ENCODE results near the gene C4BPA. TPM values are rescaled to one million over a fixed set of nuclear protein-coding genes. Genes with fewer than 3 reads are reported as not detected.

The C4BPA gene
- 1 to 10 TPM in 1 of 3 donors, under 1 TPM in 2; 0.34 to 1.5 (median 0.82) TPM for polyA plus RNA-seq

DNA sequence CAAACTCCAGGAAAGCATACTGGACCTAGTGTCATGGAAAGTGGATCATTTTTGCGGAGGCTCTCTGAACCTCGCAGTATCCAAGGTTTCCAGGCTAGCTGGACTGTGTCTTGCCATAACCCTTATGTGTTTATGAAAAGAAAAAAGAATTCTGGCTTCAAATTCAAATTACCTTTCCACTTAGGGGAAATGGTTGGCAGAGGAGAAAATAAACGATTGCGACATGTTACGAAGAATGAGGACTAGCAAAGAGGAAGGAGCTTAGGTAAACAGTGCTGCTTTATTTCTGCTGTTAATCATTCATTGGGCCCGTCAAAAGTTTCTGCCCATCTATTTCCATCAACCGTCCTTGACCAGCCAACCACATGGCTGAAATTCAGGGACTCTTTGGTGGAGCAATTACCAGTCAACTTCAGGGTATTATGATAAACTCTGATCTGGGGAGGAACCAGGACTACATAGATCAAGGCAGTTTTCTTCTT lies at the start of gene C4BPA:
C4BPA (plus strand) TSS at position 342 of the 482 bp plus-strand sequence. CDS start 8,793 bp downstream, outside the sequence.
- H3K27ac ChIP-seq (ENCODE audit: low read depth, low read length) = no peak within 1 kb of the TSS
- WGBS, 3 donors = 42 to 61% (median 53%) methylated on average over 7 of the region's 7 CpGs

DNA sequence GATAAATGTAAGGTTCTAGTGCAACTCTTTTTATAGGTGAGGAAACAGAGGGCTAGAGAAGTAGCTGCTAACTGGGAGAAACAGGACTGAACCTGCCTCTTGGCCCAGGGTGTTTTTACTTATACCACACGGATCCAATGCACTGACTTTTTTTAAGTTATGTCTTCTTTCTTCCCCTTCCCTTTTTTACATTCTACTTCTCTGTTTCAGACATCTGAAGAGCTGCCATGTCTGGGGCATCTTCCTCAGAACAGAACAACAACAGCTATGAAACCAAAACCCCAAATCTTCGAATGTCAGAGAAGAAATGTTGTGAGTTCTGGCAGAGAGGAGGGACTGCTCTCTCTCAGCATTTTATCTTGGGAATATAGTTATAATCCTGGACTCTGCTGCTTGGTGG lies 49.5 kb upstream of the C4BPA start:
- 33 to 82% (median 36%) methylated on average over 2 of the region's 2 CpGs for WGBS, 3 donors
- H3K27ac ChIP-seq (ENCODE audit: low read depth, low read length) = no peak overlapping the region

DNA sequence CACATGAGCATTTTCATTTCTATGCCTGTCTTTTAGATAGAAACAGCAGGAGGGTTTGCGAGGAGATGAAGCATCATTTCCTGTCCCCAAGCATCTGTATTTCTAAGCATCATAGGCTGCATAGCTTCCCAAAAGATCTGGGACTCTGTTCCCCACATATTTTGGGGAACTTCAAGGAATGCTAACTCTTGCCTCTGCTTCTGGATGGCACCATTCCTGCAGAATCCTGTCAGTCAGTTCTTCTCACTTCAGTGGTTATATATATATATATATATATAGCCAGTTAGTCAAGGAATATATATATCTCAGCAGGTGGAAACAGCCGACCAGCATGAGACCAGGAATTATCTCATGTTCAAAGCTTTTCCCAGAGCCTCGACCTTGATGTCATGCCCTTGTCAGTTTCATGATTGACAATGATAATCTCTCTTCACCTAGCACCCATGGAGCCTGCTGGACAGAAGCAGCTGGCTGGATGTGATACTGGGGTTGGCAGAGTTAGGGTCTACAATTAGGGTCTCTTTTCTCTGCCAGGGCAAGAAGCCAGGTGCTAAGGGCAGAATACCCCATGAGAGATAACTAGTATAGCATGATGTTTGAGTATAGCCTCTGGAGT lies 48.5 kb upstream of the C4BPA start:
- 56 to 79% (median 71%) methylated on average over 3 of the region's 3 CpGs for WGBS, 3 donors
- no peak overlapping the region for H3K27ac ChIP-seq (ENCODE audit: low read depth, low read length)

DNA sequence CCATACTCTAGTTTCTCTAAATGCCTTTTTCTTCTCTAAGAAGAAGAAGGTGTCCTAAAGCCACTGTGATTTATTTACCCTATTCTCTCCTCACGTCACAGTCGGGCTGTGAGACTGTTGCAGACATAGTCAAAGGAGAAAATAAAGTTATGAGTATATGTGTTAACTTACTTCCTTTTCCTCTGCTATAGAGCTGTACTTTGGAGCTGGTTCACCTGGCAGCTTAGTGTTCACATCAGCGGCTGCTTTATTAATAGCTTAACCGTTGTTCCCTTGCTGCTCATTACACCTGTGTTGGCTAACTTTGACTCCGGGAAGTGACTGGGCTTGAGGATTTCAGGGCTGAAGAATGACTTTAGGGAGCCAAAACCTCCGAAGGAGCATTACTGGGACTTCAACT lies 47.4 kb upstream of the C4BPA start:
- WGBS, 3 donors = 74 to 89% (median 88%) methylated on average over 6 of the region's 6 CpGs
- H3K27ac ChIP-seq (ENCODE audit: low read depth, low read length) = no peak overlapping the region

DNA sequence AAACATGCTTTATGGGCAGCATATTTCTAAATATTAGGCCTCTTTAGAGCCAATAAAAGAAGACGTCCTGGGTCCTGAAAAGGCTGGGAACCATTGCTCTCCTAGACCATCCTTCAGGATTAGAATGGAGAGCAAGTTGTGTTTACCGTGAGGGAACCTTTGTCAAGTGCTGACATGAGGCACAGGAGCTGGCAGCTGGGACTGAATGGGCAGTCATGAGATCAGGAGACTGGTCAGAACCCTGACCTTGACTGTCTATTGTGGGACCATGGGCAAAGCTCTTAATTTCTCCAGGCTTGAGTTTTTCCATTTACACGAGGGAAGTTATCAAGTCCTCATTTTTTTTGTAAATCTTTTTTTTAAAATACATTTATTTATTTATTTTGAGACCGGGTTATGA lies 45.8 kb upstream of the C4BPA start:
- H3K27ac ChIP-seq (ENCODE audit: low read depth, low read length) = no peak overlapping the region
- WGBS, 3 donors = 79 to 89% (median 88%) methylated on average over 4 of the region's 4 CpGs

DNA sequence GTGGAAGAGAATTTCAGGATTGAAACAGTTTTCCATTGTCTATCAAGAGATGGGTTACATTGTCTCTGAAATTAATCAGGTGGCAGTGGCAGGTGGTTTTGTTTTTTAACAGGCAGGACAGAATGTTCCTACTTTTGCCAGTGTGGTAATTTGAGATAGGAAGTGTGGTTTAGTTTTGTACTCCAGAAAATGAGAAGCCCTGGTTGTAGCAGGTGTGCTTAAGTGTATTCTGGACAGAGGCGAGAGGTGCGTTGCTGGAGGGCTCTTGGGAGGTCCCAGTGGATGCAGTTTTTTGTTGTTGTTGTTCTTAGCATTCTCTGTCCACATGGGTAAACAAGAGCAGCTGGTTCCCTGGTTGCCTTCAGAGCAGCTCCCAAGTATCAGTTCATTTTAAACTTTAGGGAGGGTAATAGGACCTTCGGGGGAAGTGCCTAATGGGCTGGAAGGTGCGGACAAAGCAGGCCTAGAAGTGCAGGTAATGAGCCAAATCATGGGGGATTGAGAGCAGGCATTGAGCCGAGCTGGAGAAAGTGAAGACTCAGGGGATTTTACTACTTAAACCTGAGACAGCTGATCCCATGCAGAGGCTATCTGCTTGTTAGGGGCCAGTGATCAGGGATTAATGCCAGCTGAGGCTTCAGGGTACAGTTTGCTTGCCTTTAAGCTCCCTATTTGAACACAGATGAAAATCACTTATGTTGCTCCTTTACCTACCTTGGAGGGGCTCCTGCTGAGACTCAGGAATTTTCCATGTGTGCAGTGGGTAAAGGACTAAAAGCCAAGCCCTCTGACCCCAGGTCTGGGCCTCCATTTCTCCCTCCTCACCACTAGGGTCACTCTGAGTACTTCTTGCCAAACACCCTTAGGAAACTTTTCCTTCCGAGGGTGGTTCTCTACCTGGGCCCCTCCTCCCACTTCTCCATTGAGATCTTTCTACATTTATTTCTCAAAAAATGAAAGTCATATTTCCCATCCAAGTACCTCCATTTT lies 44.9 kb upstream of the C4BPA start:
- no peak overlapping the region for H3K27ac ChIP-seq (ENCODE audit: low read depth, low read length)
- WGBS, 3 donors = 69 to 88% (median 74%) methylated on average over 6 of the region's 6 CpGs

DNA sequence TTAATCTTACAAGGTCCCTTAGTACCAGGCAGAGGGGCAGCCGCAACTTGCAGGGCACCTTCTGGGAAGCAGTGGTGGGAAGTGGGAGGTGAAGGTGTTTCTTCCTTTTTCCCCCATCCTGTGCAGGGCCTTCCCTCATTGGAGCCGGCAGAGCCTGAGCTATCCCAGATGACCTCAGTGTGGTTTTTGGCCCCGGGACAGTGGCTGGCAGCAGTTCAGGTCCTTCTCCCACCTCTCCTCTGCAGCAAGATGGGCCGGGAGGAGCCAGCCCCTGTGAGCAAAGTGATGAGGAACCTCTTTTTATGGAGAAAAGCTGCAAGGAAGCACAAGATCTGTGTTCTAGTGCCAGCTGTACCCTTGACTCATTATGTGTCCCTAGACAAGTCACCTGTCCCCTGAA lies 44.2 kb upstream of the C4BPA start:
- WGBS, 3 donors = 34 to 75% (median 48%) methylated on average over 4 of the region's 4 CpGs
- H3K27ac ChIP-seq (ENCODE audit: low read depth, low read length) = no peak overlapping the region

DNA sequence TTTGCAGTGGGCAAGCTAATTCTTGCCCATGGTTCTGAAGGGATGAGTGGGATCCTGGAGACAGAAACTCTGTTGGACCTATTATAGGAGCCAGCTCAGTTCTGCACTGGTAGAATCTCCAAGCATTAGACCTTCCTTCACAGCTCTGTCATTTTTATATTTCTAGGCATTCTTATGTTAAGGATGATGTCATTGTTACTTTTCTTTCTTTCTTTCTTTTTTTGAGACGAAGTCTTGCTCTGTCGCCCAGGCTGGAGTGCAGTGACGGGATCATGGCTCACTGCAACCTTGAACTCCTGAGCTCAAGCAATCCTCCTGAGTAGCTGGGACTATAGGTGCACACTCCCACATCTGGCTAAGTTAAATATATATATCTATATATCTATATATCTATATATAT lies 43.4 kb upstream of the C4BPA start:
- WGBS, 3 donors = 81 to 93% (median 86%) methylated on average over 3 of the region's 3 CpGs

DNA sequence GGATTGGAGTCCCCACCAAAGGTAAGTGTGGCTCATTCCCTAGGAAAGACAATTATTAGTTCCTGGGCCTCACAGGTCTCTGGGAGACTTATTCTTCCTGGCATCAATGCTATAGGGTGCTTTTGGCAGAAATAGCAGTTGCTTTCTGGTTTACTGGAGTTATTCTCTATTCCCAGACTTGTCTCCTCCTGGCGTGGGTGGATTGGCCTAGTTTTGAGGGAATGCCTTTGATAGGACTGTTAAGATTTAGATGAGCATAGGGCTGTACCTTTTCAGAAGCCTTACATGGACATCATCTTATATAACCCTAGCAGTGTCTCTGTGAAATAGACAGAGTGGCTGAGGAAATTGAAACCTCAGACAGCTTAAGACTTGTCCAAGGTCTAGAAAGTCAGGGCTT lies 42.0 kb upstream of the C4BPA start:
- WGBS, 3 donors = 84 to 95% (median 92%) methylated on average over 1 of the region's 1 CpG
- no peak overlapping the region for H3K27ac ChIP-seq (ENCODE audit: low read depth, low read length)

More for the DNA sequence above, 43.4 kb upstream of the C4BPA start:
- H3K27ac ChIP-seq (ENCODE audit: low read depth, low read length) = no peak overlapping the region

DNA sequence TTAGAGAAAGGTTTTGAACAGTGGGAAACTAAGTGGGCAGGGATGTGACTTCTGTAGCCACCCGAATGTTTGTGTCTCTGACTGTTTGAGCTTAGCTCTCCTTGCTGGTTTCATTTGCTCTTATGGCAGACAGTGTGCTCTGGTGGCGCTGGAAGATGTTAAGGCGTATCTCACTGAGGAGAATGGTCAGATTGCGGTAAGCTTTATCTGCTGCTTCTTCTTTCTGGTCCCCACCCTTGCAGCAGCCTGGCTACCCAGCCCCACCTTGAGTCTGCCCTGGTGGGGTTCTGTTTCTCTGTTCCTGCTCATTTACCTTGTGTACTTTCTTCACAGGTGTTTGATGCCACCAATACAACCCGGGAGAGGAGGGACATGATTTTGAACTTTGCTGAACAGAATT lies 41.0 kb upstream of the C4BPA start:
- 94% methylated on average over 5 of the region's 5 CpGs for whole genome bisulfite sequencing, 3 donors

DNA sequence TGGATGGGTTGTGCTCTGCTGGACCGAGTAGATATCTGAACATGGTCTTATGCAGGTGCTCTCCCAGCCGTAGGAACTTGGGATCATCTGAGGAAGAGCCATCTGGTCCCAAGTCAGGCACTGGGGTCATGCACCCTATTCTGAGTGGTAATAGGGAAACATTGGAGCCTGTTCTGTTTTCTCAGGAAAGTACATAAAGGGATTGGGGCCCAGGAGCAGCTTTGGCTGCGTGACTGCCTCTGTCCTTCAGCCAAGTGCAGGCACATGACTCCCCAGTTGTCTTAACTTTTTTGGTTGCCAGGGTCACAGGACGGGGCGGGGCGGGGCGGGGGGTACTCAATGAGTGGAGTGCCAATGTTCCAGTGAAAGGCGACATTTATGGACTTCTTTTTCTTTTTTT lies 39.5 kb upstream of the C4BPA start:
- no peak overlapping the region for H3K27ac ChIP-seq (ENCODE audit: low read depth, low read length)
- 63 to 92% (median 90%) methylated on average over 8 of the region's 8 CpGs for WGBS, 3 donors

More for the DNA sequence above, 41.0 kb upstream of the C4BPA start:
- H3K27ac ChIP-seq (ENCODE audit: low read depth, low read length) = no peak overlapping the region

DNA sequence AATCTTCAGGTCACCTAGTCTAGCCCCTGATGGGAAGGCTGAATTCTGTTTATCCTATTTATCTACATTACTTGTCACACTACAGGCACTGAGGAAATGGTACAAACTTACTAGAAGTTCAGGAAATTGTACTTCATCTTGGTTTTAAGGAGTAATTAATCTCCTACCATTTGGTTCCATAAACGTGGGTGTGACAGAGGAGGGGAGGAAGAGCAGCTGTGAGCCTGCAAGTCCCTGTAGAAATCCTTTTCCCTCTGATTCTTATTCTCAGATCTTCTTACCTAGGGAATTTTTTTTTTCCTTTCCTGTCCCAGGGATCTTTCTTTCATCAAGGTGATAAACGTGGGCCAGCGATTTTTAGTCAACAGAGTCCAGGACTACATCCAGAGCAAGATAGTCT lies 36.8 kb upstream of the C4BPA start:
- no peak overlapping the region for H3K27ac ChIP-seq (ENCODE audit: low read depth, low read length)
- 46 to 51% (median 51%) methylated on average over 3 of the region's 3 CpGs for WGBS, 3 donors

DNA sequence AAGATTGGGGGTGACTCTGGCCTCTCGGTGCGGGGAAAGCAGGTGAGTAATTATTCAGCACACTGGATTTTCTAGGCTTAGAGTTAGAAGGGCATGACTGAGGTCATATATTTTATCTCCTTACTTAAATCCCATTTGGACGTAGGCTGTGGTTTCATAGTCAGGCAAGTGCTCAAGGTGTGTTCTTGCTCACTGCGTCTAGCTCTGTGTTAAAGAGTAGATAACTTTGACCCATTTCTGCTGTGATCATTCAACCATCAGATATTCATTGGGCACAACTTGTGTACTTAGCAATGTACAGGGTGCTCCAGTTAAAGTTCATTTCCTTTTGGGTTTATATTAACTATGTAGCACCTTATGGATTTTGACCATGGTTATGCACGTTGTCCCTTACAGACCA lies 36.4 kb upstream of the C4BPA start:
- no peak overlapping the region for H3K27ac ChIP-seq (ENCODE audit: low read depth, low read length)
- 76 to 81% (median 77%) methylated on average over 5 of the region's 5 CpGs for WGBS, 3 donors

DNA sequence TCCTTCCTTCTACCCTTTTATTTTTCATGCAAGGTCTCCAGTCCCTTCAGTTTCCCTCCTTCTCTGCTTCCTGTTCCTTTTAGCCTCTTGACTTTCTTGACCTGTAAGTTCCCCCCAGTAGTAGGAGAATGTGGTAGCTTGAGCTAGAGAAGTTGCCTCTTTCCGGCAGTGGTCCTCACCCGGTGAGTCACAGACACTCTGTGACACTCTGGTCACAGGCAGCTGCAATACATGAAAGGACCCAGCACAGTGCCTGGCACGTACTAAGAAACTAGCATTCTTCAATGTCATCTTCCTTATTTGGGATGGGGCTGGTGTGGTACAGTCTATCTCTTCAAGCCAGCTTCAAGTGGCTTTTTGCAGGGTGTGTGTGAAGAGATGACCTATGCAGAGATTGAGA lies 35.0 kb upstream of the C4BPA start:
- no peak overlapping the region for H3K27ac ChIP-seq (ENCODE audit: low read depth, low read length)
- 55 to 90% (median 68%) methylated on average over 3 of the region's 3 CpGs for WGBS, 3 donors

DNA sequence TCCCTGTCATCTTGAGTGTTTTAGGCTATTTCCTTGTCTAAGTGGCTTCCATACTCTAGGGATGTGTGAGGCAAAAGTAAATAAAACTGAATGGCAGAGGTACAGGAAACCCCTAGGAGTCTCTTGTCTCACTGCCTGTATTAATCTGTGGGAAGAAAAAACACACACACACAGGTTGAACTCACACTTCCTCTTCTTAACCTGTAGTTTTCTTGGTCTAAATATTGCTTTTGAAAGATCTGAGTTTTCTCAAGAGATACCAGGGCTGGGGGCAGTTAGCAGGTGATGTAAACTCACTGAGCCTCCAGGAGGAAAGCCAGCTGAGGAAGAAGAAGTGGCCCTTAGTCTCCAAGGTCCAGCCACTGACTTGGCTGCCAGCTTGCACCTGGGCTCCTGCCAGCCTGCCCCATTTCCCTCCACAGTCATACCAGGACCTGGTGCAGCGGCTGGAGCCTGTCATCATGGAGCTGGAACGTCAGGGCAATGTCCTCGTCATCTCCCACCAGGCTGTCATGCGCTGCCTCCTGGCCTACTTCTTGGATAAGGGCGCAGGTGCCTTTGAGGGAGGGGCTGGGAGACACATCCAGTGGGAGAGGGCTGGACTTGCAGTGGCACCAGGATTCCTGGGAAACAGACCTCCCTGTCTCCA lies 34.1 kb upstream of the C4BPA start:
- no peak overlapping the region for H3K27ac ChIP-seq (ENCODE audit: low read depth, low read length)
- whole genome bisulfite sequencing, 3 donors = 86 to 94% (median 86%) methylated on average over 5 of the region's 5 CpGs

DNA sequence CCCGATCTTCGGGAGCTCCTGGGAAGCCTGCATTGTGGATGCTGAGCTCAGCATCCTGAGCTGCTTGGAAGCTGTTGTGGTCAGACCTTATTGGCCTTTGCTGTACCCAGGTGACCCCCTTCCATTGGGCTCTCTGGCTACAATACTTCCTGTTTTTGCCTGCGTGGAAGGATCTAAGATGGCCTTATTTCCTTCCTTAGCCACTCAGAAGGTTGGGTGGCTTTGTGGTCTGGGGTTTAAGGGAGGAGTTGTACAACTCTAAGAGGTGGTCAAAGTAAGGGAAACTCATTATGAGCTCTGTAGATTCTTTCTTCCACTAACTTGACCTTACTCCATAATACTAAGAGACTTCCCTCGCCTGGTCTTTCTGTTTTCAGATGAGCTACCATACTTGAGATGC lies 33.2 kb upstream of the C4BPA start:
- 66 to 85% (median 74%) methylated on average over 4 of the region's 4 CpGs for WGBS, 3 donors

DNA sequence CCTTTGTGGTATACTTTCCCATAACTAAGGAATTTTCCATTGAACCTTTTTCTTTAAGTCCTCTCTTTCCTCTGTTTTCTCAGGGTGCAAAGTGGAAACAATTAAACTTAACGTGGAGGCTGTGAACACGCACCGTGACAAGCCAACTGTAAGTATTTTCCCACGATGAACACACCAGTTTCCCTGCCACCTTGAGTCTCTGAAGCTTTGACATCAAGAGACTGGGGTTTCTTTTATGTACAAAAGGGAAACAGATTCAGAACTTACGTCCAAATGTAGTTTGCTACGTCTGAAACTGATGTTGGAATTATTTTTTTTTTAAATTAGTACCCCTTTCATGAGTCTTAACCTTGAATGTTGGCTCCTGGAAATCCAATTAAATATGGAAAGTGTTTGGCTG lies 32.6 kb upstream of the C4BPA start:
- WGBS, 3 donors = 87 to 91% (median 88%) methylated on average over 6 of the region's 6 CpGs
- H3K27ac ChIP-seq (ENCODE audit: low read depth, low read length) = no peak overlapping the region

More for the DNA sequence above, 33.2 kb upstream of the C4BPA start:
- no peak overlapping the region for H3K27ac ChIP-seq (ENCODE audit: low read depth, low read length)

DNA sequence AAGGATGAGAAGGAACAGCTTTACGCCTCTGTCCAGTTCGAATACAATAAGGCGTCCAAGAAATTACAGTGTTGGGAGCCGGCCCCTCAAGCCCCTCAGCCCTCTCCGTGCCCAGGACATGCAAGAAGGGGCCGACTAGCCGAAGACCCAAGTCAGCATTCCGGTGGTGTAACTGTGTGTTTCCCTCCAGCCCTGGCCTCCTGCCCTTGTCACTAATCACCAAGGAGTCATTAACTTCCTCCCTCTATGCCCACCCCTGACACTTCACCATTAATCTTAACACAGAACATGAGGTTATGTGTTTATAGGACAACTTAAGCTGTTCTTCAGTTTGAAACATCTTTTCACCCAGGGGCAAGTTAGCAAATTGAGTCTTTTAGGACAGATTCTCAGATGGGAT lies 31.8 kb upstream of the C4BPA start:
- 53 to 87% (median 56%) methylated on average over 8 of the region's 8 CpGs for WGBS, 3 donors
- H3K27ac ChIP-seq (ENCODE audit: low read depth, low read length) = no peak overlapping the region

All from adipose tissue (tissue), 3 donors.